Pancreas (tissue), 10 donors: ENCODE results near the gene C9. TPM values are rescaled to one million over a fixed set of nuclear protein-coding genes. Genes with fewer than 3 reads are reported as not detected.
A peak's percentile ranks its signal among the peaks of the same experiment; 100 is the strongest.
"Not testable (repeated sequence)": the region's sequence is repeated elsewhere in the genome, so short reads cannot be mapped to it uniquely, and the experiment has no call there.

Experiments used
- ATAC-seq, 4 donors: fragments of 200-7000 bp; cut with Tn5 transposase; one replicate each; pipeline versions ENCODE4 v1.8.0 to v1.9.1; 2020; ENCODE audit warnings: mild to moderate bottlenecking in 4 of 4, moderate library complexity in 4 of 4
- DNase-seq, 6 donors: peaks; one replicate each; pipeline ENCODE4 v3.0.0-alpha.2; 2020
- FAIRE-seq: peaks from 2 replicates; lab custom pipeline; 2012; peaks lifted over from hg19 to GRCh38; lab: Jason Lieb, UNC
- H3K27ac ChIP-seq, 4 donors: fragments of 200-600 bp; sonication (generic); 1 replicate in 3 of 4; 2 replicates in 1 of 4; pipeline versions ENCODE4 v1.5.0 to v1.8.0; 2020
- H3K27me3 ChIP-seq, 4 donors: fragments of 200-600 bp; one replicate each; pipeline ENCODE4 v1.8.0; 2021
- H3K36me3 ChIP-seq, 3 donors: fragments of 200-600 bp; sonication (generic) in 1 of 3; one replicate each; pipeline versions ENCODE4 v1.5.0 to v1.8.0; 2020 to 2021
- H3K4me1 ChIP-seq, 3 donors: fragments of 200-600 bp; one replicate each; pipeline ENCODE4 v1.8.0; 2021
- H3K4me3 ChIP-seq, 4 donors: fragments of 200-600 bp; sonication (generic) in 2 of 4; one replicate each; pipeline versions ENCODE4 v1.5.0 to v1.8.0; 2020 to 2021
- H3K9me3 ChIP-seq, 4 donors: fragments of 200-600 bp; one replicate each; pipeline ENCODE4 v1.8.0; 2021
- CTCF ChIP-seq, 4 donors: fragments of 200-600 bp; sonication (generic) in 3 of 4; IDR thresholded peaks; one replicate each; pipeline versions ENCODE4 v1.5.0 to v1.8.0; 2021; ENCODE audit warnings: antibody characterized with exemption in 4 of 4
- WGBS, 2 donors: extraction: QIAGEN DNeasy Blood & Tissue Kit; methylation state at CpG; one replicate each; pipeline ENCODE4 v1.1.7; 2013; 5-methylcytosine and 5-hydroxymethylcytosine counted together
- intact Hi-C, 3 donors: fragments of 100-400 bp; cut with DNase I; formaldehyde crosslinking; loops; one replicate each; pipeline versions ENCODE4 v1.11.1 to v1.14.2; 2022
- polyA plus RNA-seq, 2 donors: library from polyadenylated mRNA; stranded (reverse); fragments of 200-250 nt; gene quantifications; one replicate each; pipeline ENCODE4 v1.2.3, GENCODE V29; 2013
- total RNA-seq, 6 donors: library from RNA; stranded (reverse); fragmentation: NEBNext Ultra II Directional in 4 of 6; extraction: Animal tissue kit (Norgen Biotek cat#: 25700) in 4 of 6; gene quantifications; one replicate each; pipeline versions ENCODE4 v1.2.1 to v1.2.4, GENCODE V29; 2021 to 2023
- donor health status: healthy with polysubstance abuse.
- donor health status: DM: no; HTN: no; CAD: no; lungs with moderate emphysema.
- donor health status: DM: no; HTN: no; CAD: no.
- donor health status: control.
- donor health status: control.
- donor health status: Bipolar disorder and iron deficiency.
- donor health status: DM: yes; HTN: yes; CAD: no.
- donor health status: DM: no; HTN: no; CAD: no.
- donor health status: DM: no; HTN: no; CAD: no.
- donor health status: DM: yes; HTN: yes; CAD: no.

Gene C9
- total and polyA plus RNA-seq, 8 donors, result 0.82 TPM; not detected in 7

GRCh38 chr5:39274398-39275085 is 89.8 kb downstream of the C9 start:
- 44 to 48% methylated on average over 2 of the region's 2 CpGs for WGBS, 2 donors
- Histone ChIP-seq H3K36me3 (no peaks in the 10 kb centered on the region), H3K4me1 (peaks cover 0 to 3% (median 0%) of the 10 kb centered on the region in 3 donors), H3K27me3 (no peaks in the 10 kb centered on the region), H3K9me3 (no peaks in the 10 kb centered on the region), H3K4me3 (no peak overlapping the region), H3K27ac (peak overlapping the region in 2 of 4 donors; percentile 9 to 44)
- intact Hi-C loops, result no loop called here
- TF ChIP-seq CTCF (IDR thresholded peaks at IDR 0.05), result no peak
- ATAC-seq, result peak in 2 of 4 donors; percentile 69 to 70
- no peak for DNase-seq
- FAIRE-seq, result no peak

- H3K27me3 ChIP-seq, result no peaks in the 10 kb centered on the region
- no peak for TF ChIP-seq CTCF (IDR thresholded peaks at IDR 0.05)
- H3K36me3 ChIP-seq, result no peaks in the 10 kb centered on the region
- H3K27ac ChIP-seq, result peak overlapping the region in 1 of 4 donors; percentile 33
- intact Hi-C loops, result no loop called here
- ATAC-seq, result peak in 2 of 4 donors; percentile 26 to 37
- no peaks in the 10 kb centered on the region for H3K9me3 ChIP-seq
- no peak for FAIRE-seq
- H3K4me1 ChIP-seq, result peaks cover 0 to 3% (median 0%) of the 10 kb centered on the region in 3 donors
- 81 to 95% methylated on average over 2 of the region's 2 CpGs for WGBS, 2 donors
- DNase-seq, result no peak
- H3K4me3 ChIP-seq, result no peak overlapping the region
Measured at GRCh38 chr5:39273314-39273954, 90.9 kb downstream of the C9 start.

GRCh38 chr5:39272869-39273231 is 91.4 kb downstream of the C9 start:
- H3K27me3 ChIP-seq, H3K4me1 ChIP-seq, FAIRE-seq, DNase-seq, H3K9me3 ChIP-seq, H3K36me3 ChIP-seq, intact Hi-C loops, ATAC-seq: not testable (repeated sequence)
- Histone ChIP-seq H3K27ac (peak overlapping the region in 1 of 4 donors; percentile 33), H3K4me3 (peak overlapping the region in 1 of 4 donors; percentile 2)
- WGBS, 2 donors, result 75 to 91% methylated on average over 10 to 14 of the region's 14 CpGs

- H3K27me3 ChIP-seq, result no peaks in the 10 kb centered on the region
- H3K9me3 ChIP-seq, result no peaks in the 10 kb centered on the region
- H3K36me3 ChIP-seq, result no peaks in the 10 kb centered on the region
- no peak for DNase-seq
- no peak for FAIRE-seq
- no peak overlapping the region for H3K4me3 ChIP-seq
- ATAC-seq, result peak in 2 of 4 donors; percentile 64 to 69
- H3K27ac ChIP-seq, result no peak overlapping the region
- TF ChIP-seq CTCF (IDR thresholded peaks at IDR 0.05), result no peak
- intact Hi-C loops, result no loop called here
- H3K4me1 ChIP-seq, result peaks cover 0 to 3% (median 0%) of the 10 kb centered on the region in 3 donors
- WGBS, 2 donors, result 66 to 75% methylated on average over 2 of the region's 2 CpGs
Measured at GRCh38 chr5:39270225-39270848, 94.0 kb downstream of the C9 start.

- TF ChIP-seq CTCF (IDR thresholded peaks at IDR 0.05), result no peak
- intact Hi-C loops, result no loop called here
- 73 to 78% methylated on average over 2 of the region's 2 CpGs for WGBS, 2 donors
- Histone ChIP-seq H3K36me3 (no peaks in the 10 kb centered on the region), H3K27ac (no peak overlapping the region), H3K9me3 (no peaks in the 10 kb centered on the region), H3K4me1 (no peaks in the 10 kb centered on the region), H3K4me3 (no peak overlapping the region), H3K27me3 (no peaks in the 10 kb centered on the region)
- FAIRE-seq (no peak), ATAC-seq (no peak), DNase-seq (no peak)
Measured at GRCh38 chr5:39267186-39267585, 97.1 kb downstream of the C9 start.
